Epithelial cell of proximal tubule (primary cell): Measurements from ENCODE around the gene NME3. TPM values are rescaled to one million over a fixed set of nuclear protein-coding genes. Genes with fewer than 3 reads are reported as not detected.

ENCODE experiments used
- DNase-seq: peaks from one replicate; pipeline ENCODE4 v3.0.0-alpha.2; 2011; ENCODE audit warnings: low read depth
- H3K4me3 ChIP-seq: 2 replicates; pipeline ENCODE4 v1.5.1; 2011; ENCODE audit warnings: low read depth, mild to moderate bottlenecking, low read length
- total RNA-seq: library from RNA; depleted of rRNA; stranded (reverse); fragments of >200 nt; gene quantifications from 2 replicates; pipeline ENCODE4 v1.2.3, GENCODE V29; 2015
- TF ChIP-seq, protein P1 (sequence below): conservative IDR thresholded peaks from 2 replicates; pipeline ENCODE4 v1.5.1; 2012; ENCODE audit warnings: low read depth, mild to moderate bottlenecking, low read length

Gene NME3
- total RNA-seq, 1 donor from 2014 or later, result 50.5 TPM

- DNase-seq, result no peak
- H3K4me3 ChIP-seq, result no peak overlapping the region
- TF ChIP-seq, protein P1, sequence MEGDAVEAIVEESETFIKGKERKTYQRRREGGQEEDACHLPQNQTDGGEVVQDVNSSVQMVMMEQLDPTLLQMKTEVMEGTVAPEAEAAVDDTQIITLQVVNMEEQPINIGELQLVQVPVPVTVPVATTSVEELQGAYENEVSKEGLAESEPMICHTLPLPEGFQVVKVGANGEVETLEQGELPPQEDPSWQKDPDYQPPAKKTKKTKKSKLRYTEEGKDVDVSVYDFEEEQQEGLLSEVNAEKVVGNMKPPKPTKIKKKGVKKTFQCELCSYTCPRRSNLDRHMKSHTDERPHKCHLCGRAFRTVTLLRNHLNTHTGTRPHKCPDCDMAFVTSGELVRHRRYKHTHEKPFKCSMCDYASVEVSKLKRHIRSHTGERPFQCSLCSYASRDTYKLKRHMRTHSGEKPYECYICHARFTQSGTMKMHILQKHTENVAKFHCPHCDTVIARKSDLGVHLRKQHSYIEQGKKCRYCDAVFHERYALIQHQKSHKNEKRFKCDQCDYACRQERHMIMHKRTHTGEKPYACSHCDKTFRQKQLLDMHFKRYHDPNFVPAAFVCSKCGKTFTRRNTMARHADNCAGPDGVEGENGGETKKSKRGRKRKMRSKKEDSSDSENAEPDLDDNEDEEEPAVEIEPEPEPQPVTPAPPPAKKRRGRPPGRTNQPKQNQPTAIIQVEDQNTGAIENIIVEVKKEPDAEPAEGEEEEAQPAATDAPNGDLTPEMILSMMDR, result no peak
Measured at GRCh38 chr16:1721372-1721771, 50.0 kb downstream of the NME3 start.

Other genes starting within 250 kb of the NME3 start
- gene TMEM204, start 237.9 kb downstream of the NME3 start, total RNA-seq, result 1.4 TPM in 1 of 2 replicates, not detected in the other
- gene IFT140, start 159.5 kb downstream of the NME3 start, total RNA-seq, result 4.6 and 12.5 TPM in 2 replicates
- gene CRAMP1, start 159.2 kb downstream of the NME3 start, total RNA-seq, result 6.9 and 8.0 TPM in 2 replicates
- 119 and 226 TPM in 2 replicates for gene JPT2, start 93.3 kb downstream of the NME3 start, total RNA-seq
- 22.0 and 37.5 TPM in 2 replicates for gene MAPK8IP3, start 65.3 kb downstream of the NME3 start, total RNA-seq
- 7.5 and 14.0 TPM in 2 replicates for gene EME2, start 1.3 kb upstream of the NME3 start, total RNA-seq
- gene MRPS34, start 1.6 kb upstream of the NME3 start, total RNA-seq, result 167 and 227 TPM in 2 replicates
- gene SPSB3, start 11.0 kb upstream of the NME3 start, total RNA-seq, result 35.0 and 57.9 TPM in 2 replicates
- 111 and 138 TPM in 2 replicates for gene NUBP2, start 11.4 kb upstream of the NME3 start, total RNA-seq
- gene IGFALS, start 22.2 kb upstream of the NME3 start, total RNA-seq, result 2.6 TPM in 1 of 2 replicates, not detected in the other
- gene HAGH, start 55.3 kb upstream of the NME3 start, total RNA-seq, result 83.7 and 87.3 TPM in 2 replicates
- gene FAHD1, start 55.7 kb upstream of the NME3 start, total RNA-seq, result 47.7 and 59.2 TPM in 2 replicates
- gene MEIOB, start 100.6 kb upstream of the NME3 start, total RNA-seq, result 2.1 and 6.4 TPM in 2 replicates
- not detected in 2 replicates for gene HS3ST6, start 146.9 kb upstream of the NME3 start, total RNA-seq
- gene MSRB1, start 171.7 kb upstream of the NME3 start, total RNA-seq, result 8.6 and 22.0 TPM in 2 replicates
- gene RPL3L, start 183.1 kb upstream of the NME3 start, total RNA-seq, result not detected in 2 replicates
- 236 and 407 TPM in 2 replicates for gene NDUFB10, start 188.0 kb upstream of the NME3 start, total RNA-seq
- gene RPS2, start 193.3 kb upstream of the NME3 start, total RNA-seq, result 2,813 and 2,878 TPM in 2 replicates
- gene RNF151, start 195.3 kb upstream of the NME3 start, total RNA-seq, result not detected in 2 replicates
- 108 and 127 TPM in 2 replicates for gene TBL3, start 200.5 kb upstream of the NME3 start, total RNA-seq
- 0.94 and 1.2 TPM in 2 replicates for gene NOXO1, start 209.9 kb upstream of the NME3 start, total RNA-seq
- 21.5 and 36.3 TPM in 2 replicates for gene GFER, start 212.7 kb upstream of the NME3 start, total RNA-seq
- 8.5 and 22.0 TPM in 2 replicates for gene SYNGR3, start 218.4 kb upstream of the NME3 start, total RNA-seq
- gene ZNF598, start 238.3 kb upstream of the NME3 start, total RNA-seq, result 48.8 and 66.9 TPM in 2 replicates
- gene NPW, start 248.2 kb upstream of the NME3 start, total RNA-seq, result 0.46 and 2.4 TPM in 2 replicates